HG02970 (cell line): Measurements from ENCODE around the gene CLEC2D.
"Not testable (repeated sequence)": the region's sequence is repeated elsewhere in the genome, so short reads cannot be mapped to it uniquely, and the experiment has no call there.

Source experiments
- ATAC-seq: cut with Tn5 transposase; IDR thresholded peaks from one replicate; pipeline ENCODE4 v1.9.1; 2021; ENCODE audit warnings: mild to moderate bottlenecking, moderate library complexity, moderate number of reproducible peaks; ENCODE audit not compliant: unreplicated experiment, low FRiP score

CLEC2D gene

DNA sequence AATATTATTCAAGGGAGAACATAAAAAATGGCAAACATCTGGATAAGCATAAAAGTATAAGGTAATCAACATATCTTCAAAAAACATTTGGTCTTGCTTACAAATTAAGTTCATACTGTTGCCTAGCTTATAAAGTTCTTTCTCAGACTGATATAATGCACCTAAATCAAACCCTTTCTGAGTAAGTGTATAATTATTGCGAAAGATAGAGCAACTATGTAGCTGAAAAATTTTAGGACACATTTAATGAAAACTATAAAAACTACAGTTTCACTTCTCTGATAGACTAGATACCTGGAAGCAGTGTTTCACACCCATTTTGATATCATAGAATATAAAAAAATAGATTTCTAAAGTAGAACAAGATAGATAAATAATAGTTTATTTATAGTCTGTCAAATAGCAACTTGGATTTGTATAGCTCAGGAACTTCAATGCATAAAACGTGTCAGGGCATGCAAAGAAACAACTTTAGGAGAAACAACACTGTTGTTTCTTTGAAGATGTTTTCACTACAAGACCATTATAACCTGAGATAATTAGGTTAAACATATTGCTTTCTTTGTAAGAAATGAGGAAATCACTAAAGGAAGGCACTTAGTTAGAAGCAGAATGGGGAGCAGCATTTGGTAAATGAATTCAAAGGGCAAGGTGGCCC lies 55.8 kb downstream of the CLEC2D start:
- no peak for ATAC-seq

DNA sequence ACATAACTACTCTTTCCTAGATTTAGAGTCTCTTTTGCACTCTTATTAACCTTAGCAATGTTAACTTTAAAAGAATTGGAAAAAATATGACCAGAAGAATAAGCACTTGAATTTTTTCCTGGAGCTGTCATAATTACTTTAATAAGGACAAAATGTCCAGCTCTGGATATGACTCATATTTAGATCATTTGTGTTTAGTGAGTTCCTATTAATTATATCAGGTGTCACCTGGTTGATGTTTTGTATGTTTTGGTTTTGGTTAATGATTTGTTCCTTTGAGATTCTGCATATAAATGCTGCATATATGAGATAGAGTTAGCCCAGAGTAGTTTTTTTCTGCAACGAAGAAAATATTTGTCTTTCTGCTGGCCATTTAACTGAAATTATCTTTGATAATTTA lies 58.3 kb downstream of the CLEC2D start:
- ATAC-seq = no peak

DNA sequence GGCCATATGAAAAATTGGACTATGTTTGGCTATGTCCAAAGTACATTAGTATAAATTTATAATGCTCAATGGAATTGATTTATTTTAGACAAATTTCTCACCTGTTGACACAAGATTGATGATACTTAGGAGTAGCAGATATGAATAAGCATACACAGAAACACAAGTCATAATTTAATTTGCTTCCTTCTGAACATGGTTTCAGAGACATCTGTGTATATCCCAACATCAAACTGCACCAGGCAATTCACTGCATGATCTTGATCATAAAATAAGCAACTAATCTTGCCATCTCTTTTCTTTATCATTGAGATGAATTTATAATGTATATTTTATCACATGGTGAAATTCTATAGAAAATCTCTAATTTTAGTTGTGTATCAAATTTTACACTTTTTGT lies 59.6 kb downstream of the CLEC2D start:
- no peak for ATAC-seq

DNA sequence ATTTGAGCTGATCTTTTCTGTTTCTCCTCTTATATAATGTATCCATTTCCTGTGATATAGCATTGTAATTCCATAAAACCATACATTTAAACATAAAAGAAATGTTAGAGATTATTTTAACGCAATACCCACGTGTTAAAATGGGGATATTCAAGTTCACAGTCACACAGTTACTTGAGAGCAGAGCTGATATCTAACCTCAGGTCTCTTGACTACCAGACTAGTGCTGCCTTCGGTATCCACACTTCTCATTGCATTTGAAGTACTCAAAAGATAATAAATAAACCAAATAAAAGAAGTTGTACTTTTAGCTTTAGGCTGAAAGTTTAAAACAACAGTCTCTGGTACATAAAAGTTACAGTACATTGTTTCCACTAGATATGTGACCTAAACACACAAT lies 60.5 kb downstream of the CLEC2D start:
- ATAC-seq = no peak

DNA sequence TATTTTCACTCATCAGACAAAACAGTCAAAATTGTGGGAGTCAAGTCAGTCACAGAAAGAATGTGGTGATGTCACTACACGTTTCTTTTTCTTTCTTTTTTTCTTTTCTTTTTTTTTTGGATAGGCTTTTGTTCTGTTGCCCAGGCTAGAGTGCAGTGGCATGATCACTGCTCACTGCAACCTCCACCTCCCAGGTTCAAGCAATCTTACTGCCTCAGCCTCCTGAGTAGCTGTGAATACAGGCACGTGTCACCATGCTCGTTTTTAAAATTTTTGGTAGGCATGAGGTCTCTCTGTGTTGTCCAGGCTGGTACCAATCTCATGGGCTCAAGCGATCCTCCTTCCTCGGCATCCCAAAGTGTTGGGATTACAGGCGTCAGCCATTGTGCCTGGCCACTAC lies 61.1 kb downstream of the CLEC2D start:
- no peak for ATAC-seq

DNA sequence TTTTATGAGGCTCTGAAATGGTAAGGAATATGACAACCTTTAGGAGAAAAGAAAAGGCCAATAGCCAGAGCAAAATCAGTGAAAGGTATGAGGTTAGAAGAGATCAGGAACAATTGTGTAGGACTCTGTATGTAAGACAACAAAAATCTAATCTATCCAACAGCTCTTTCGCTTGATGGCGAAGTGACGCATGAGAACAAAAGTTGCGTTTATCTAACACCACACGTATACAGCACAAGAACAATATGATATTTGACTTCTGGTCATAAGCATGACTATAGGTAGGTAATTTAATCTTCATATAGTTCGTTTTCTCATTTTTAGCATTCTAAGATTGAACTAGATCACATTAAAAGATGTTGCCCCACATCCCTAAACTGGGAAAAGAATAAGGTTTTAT lies 61.9 kb downstream of the CLEC2D start:
- ATAC-seq = no peak

DNA sequence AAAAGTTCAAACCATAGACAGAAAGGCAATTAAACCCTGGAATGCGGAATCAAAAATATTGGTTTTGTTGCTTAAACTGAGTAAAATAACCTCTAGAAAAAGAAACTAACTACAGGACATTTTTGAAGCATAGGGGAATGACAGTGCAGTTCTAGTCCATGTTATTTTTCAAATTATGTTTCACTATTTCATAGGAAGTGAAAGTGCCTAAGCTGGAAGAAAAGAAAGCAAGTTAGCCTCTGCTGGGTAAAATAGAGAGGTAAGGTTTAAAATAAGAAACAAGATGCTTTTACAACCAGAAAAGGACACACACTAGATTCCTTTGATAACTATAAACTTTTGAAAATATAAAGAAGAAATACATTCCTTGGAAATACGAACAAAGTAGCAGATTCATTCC lies 62.3 kb downstream of the CLEC2D start:
- no peak for ATAC-seq

DNA sequence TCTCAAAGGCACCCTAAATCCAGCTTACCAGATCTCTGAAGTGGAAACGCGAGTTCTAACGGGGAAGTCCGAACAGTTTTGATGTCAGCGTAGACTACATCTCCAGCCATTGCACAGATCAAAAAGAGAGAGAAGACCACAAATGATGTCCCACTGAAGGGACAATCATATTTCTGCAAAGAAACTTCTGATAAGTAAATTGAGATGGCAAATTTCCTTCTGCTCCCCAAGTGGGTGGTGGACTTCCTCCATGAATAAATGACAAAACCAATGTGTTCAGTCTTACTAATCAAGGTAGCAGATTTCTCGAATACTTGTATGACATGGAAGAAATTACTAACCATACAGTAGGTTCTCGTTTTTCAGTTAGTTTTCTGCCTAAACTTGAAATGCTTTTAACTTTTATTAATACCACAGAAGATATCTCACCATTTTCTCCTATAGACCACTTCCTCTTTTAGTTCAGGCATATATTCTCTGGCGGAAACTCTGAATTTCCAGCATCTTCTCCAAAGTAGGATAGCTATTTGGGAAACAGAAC lies 63.5 kb downstream of the CLEC2D start, which contains the start of gene CLECL1:
Gene CLECL1 (minus strand): TSS at position 177 of the 541 bp plus-strand sequence.
- ATAC-seq = no peak

DNA sequence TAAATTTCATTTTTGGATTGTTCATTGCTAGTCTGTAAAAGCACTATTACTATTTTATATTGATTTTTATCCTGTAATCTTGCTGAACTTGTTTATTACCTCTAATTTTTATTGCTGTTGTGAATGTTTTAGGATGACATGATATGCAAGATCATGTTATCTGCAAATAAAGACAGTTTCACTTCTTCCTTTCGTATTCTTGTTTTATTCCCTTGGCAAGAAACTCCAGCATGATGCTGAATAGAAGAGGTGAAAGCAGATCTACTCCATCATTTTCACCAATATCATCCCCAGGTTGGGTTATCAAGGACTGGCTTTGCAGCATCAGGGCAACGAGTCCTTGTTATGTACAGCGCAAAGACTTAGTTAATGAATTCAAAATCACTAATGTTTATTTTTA lies 66.1 kb downstream of the CLEC2D start:
- no peak for ATAC-seq

DNA sequence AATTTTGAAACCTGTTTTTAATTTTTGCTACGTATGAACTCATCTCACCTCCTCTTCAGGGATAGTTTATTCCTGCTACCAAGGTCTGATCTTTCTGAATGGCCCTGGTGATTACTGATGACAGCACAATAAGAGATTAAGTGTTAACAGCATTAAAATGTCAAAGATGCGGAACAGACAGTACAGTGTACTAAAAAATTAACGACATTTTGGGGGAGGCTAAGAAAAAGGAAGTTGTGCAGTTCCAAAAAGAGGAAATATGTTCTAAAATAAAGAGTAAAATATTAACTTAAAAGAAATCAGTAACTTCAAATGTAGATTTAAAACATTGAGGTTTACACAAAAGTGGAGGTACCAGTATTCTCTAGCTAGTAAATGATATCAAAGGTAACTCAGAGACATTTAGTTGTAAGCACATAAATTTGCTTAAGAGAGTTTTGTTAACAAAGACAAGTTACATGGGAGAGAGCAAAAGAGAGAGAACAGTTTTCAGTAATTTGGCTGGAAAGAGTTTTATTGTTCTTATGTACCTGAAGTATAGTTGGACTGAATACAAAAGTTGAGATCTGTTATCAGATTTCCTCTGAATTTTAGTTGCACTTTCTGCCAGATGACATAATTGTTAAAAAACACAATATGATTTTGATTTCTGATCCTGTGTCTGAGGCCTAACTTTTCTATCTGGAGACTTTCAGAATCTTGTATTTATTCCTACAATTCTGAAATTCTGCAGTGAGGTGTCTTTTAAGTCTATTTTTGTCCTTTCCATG lies 67.6 kb downstream of the CLEC2D start:
- no peak for ATAC-seq

DNA sequence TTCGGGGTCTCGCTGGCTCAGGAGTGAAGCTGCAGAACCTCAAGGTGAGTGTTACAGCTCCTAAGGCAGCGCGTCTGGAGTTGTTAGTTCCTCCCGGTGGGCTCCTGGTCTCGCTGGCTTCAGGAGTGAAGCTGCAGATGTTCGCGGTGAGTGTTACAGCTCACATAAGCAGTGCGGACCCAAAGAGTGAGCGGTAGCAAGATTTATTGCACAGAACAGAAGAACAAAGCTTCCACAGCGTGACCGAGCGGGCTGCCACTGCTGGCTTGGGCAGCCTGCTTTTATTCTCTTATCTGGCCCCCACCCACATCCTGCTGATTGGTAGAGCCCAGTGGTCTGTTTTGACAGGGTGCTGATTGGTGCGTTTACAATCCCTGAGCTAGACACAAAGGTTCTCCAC lies 69.4 kb downstream of the CLEC2D start:
- not testable (repeated sequence) for ATAC-seq

DNA sequence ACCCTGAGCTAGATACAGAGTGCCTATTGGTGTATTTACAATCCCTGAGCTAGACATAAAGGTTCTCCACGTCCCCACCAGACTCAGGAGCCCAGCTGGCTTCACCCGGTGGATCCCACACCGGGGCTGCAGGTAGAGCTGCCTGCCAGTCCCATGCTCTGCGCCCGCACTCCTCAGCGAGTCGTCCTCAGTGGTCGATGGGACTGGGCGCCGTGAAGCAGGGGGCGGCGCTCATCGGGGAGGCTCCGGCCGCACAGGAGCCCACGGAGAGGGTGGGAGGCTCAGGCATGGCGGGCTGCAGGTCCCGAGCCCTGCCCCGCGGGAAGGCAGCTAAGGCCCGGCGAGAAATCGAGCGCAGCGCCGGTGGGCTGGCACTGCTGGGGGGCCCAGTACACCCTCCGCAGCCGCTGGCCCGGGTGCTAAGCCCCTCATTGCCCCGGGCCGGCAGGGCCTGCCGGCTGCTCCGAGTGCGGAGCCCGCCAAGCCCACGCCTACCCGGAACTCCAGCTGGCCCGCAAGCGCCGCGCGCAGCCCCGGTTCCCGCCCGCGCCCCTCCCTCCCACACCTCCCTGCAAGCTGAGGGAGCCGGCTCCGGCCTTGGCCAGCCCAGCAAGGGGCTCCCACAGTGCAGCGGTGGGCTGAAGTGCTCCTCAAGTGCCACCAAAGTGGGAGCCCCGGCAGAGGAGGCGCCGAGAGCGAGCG lies 70.0 kb downstream of the CLEC2D start:
- not testable (repeated sequence) for ATAC-seq

DNA sequence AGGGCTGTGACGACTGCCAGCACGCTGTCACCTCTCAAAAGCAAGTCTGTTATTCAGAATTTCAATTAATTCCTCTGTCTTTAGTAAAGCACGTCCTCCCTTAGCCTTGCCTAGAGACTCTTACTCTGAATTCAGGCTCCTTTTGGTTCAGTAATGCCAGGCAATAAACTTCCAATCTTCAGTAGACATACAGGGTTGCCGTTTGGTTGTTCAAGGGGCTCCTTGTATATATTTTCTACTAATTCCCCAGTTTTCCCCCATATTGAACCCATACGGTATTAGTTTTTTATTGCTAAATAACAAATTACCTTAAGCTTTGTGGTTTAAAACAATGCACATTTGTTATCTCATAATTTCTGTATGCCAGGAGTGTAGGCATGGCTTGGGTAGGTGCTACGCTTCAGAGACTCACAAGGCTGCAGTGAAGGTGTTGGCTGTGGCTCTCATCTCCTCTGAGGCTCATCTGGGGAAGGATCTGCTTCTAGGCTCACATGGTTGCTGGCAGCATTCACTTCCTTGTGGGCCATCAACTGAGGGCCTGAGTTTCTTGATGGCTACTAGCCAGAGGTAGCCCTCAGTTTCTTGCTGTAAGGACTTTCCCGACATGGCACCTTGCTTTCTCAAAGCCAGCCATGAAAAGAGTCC lies 70.7 kb downstream of the CLEC2D start:
- ATAC-seq = no peak

DNA sequence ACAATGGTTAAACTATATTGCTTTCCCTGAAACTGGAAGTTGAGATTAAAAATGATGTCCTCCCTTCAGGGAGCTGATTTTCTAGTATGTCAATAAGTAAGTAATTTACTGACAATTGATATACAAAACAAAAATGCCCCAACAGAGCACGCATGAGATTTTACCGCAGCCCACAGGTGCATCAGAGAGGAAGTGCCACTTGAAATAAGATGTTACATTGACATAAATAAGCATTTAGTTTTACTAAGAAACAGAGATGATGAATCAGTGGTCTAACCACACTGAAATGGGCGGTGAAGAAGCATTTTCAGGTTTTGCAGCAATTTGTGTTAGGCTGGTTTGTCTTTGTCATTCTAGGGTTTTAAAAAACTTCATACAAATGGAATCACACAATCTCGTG lies 72.2 kb downstream of the CLEC2D start:
- no peak for ATAC-seq

DNA sequence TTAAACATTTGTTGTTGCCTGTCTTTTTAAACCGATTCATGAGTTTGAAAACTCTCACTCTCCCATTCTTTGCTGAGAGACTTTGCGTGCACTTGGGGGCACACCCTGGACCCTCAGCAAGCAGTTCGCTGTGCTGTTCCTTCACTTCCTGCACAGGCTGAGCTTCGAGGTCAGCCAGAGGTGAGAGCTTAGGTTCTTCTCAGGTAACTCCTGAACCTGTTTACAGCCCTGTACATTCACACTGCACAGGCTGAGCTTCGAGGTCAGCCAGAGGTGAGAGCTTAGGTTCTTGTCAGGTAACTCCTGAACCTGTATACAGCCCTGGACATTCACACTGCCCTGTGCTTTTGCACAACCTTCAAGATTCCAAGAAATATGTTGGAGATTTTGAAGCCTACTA lies 73.1 kb downstream of the CLEC2D start:
- ATAC-seq = no peak

DNA sequence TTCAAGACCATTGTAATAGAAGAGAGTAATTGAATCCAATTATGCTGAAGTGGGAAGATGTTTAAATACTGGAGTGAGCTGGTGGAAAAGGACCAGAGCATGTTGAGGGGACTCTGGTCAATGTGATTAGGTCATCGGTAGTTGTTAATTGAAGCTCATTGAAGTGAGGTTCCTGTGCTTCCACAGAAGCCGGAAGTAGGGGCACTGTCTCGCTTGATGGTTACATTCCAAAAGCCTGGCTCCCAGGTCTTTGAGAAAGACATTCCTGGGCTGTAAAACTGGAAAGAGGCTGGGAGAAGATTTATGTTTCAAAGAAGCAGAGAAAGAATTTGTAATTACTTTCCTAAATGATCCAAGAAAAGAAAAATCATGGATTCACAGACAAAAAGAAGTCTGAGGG lies 75.7 kb downstream of the CLEC2D start:
- ATAC-seq = no peak
